CD4-positive, alpha-beta T cell treated with Interleukin-15 for 4 hours (primary cell): ENCODE results near the gene S100A7A.
"Not testable (repeated sequence)": the region's sequence is repeated elsewhere in the genome, so short reads cannot be mapped to it uniquely, and the experiment has no call there.

ENCODE experiments used
- DNase-seq: peaks from one replicate; pipeline ENCODE4 v3.0.0-alpha.2; 2020; ENCODE audit warnings: low spot score

The S100A7A gene

GRCh38 chr1:153395136-153395685, 21.1 kb upstream of the S100A7A start:
- DNase-seq: no peak

- no peak for DNase-seq
Measured at GRCh38 chr1:153395776-153396175, 20.5 kb upstream of the S100A7A start.

GRCh38 chr1:153396461-153396860, 19.9 kb upstream of the S100A7A start:
- no peak for DNase-seq

GRCh38 chr1:153397051-153397923, 19.0 kb upstream of the S100A7A start:
- DNase-seq: no peak

GRCh38 chr1:153397924-153398651, 18.2 kb upstream of the S100A7A start:
- DNase-seq: no peak

- no peak for DNase-seq
Measured at GRCh38 chr1:153399401-153400055, 16.8 kb upstream of the S100A7A start.

GRCh38 chr1:153400244-153400643, 16.1 kb upstream of the S100A7A start:
- no peak for DNase-seq

GRCh38 chr1:153401461-153401860, 14.9 kb upstream of the S100A7A start:
- DNase-seq: no peak

GRCh38 chr1:153402226-153402625, 14.1 kb upstream of the S100A7A start:
- no peak for DNase-seq

GRCh38 chr1:153403421-153404085, 12.8 kb upstream of the S100A7A start:
- no peak for DNase-seq

GRCh38 chr1:153404086-153404635, 12.2 kb upstream of the S100A7A start:
- DNase-seq: no peak

GRCh38 chr1:153404768-153405167, 11.6 kb upstream of the S100A7A start:
- DNase-seq: peak; percentile 49

- not testable (repeated sequence) for DNase-seq
Measured at GRCh38 chr1:153405825-153406599, 10.3 kb upstream of the S100A7A start.

GRCh38 chr1:153407274-153407673, 9.0 kb upstream of the S100A7A start:
- DNase-seq: not testable (repeated sequence)

GRCh38 chr1:153413961-153414360, 2.4 kb upstream of the S100A7A start:
- not testable (repeated sequence) for DNase-seq

GRCh38 chr1:153417136-153417888, 992 bp downstream of the S100A7A start:
- no peak for DNase-seq

- DNase-seq: not testable (repeated sequence)
Measured at GRCh38 chr1:153418758-153419435, 2.6 kb downstream of the S100A7A start.

- DNase-seq: not testable (repeated sequence)
Measured at GRCh38 chr1:153419436-153419793, 3.1 kb downstream of the S100A7A start.

GRCh38 chr1:153420306-153420705, 4.0 kb downstream of the S100A7A start:
- DNase-seq: no peak
